Immature natural killer cell (primary cell): ENCODE measurements around the gene USP35. TPM values are rescaled to one million over a fixed set of nuclear protein-coding genes. Genes with fewer than 3 reads are reported as not detected.

Source experiments
- DNase-seq, 3 donors: peaks; one replicate each; pipeline ENCODE4 v3.0.0; 2022; ENCODE audit warnings: mixed read lengths in 1 of 3
- H3K27ac Mint-ChIP-seq, 6 donors: one replicate each; pipeline ENCODE4 v1.8.0; 2020; ENCODE audit warnings: mixed read lengths in 6 of 6, mild to moderate bottlenecking in 5 of 6, inconsistent platforms in 4 of 6, moderate library complexity in 3 of 6
- H3K27me3 Mint-ChIP-seq, 3 donors: one replicate each; pipeline ENCODE4 v1.8.0; 2020 to 2021; ENCODE audit warnings: low read depth in 3 of 3, mild to moderate bottlenecking in 3 of 3, mixed read lengths in 3 of 3, moderate library complexity in 3 of 3, inconsistent platforms in 1 of 3
- H3K36me3 Mint-ChIP-seq, 3 donors: one replicate each; pipeline ENCODE4 v1.8.0; 2020; ENCODE audit warnings: mixed read lengths in 3 of 3, inconsistent platforms in 2 of 3, mild to moderate bottlenecking in 2 of 3
- H3K4me1 Mint-ChIP-seq, 2 donors: one replicate each; pipeline ENCODE4 v1.8.0; 2020; ENCODE audit warnings: inconsistent platforms in 2 of 2, mild to moderate bottlenecking in 2 of 2, mixed read lengths in 2 of 2, moderate library complexity in 1 of 2
- H3K4me3 Mint-ChIP-seq, 5 donors: one replicate each; pipeline ENCODE4 v1.8.0; 2020; ENCODE audit warnings: mild to moderate bottlenecking in 5 of 5, mixed read lengths in 5 of 5, inconsistent platforms in 3 of 5, moderate library complexity in 3 of 5
- H3K9me3 Mint-ChIP-seq, 6 donors: one replicate each; pipeline ENCODE4 v1.8.0; 2020; ENCODE audit warnings: mild to moderate bottlenecking in 6 of 6, mixed read lengths in 6 of 6, inconsistent platforms in 4 of 6, moderate library complexity in 3 of 6
- polyA plus RNA-seq, 3 donors: library from polyadenylated mRNA; unstranded; fragments of 300-500 nt; fragmentation: Illumina TruSeq; gene quantifications; one replicate each; pipeline ENCODE4 v1.2.3, GENCODE V29; 2021

The USP35 gene
- polyA plus RNA-seq, 3 donors from 2014 or later, result 0.20 to 0.27 TPM; not detected in 1

DNA sequence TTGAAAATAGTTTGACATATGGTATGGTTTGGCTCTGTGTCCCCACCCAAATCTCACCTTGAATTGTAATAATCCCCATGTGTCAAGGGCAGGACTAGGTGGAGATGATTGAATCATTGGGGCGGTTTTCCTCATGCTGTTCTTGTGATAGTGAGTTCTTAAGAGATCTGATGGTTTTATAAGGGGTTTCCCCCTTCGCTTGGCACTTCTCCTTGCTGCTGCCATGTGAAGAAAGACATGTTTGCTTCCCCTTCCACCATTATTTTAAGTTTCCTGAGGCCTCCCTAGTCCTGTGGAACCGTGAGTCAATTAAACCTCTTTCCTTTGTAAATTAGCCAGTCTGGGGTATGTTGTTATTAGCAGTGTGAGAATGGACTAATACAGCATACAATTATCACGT, 8.0 kb upstream of the USP35 start:
- DNase-seq, result no peak
- Mint-ChIP-seq H3K4me3 (no peak overlapping the region), H3K4me1 (no peaks in the 10 kb centered on the region), H3K27me3 (no peaks in the 10 kb centered on the region), H3K36me3 (peaks cover 4 to 13% (median 7%) of the 10 kb centered on the region in 3 donors), H3K27ac (no peak overlapping the region), H3K9me3 (no peaks in the 10 kb centered on the region)

DNA sequence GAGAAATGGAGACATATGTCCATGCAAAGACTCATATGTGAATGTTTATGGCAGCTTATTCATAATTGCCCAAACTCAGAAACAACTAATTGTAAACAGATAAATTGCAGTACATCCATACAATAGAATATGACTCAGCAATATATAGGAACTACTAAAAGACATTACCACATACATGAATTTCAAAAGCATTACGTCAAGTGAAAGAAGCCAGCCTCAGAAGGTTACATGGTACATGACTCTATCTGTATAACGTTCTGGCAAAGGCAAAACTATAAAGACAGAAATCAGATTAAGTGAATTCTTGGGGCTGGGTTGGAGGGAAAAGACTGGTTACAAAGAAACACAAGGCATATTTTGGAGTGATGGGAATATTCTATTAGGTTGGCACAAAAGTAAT, 7.5 kb upstream of the USP35 start:
- DNase-seq, result no peak
- no peaks in the 10 kb centered on the region for H3K9me3 Mint-ChIP-seq
- no peak overlapping the region for H3K27ac Mint-ChIP-seq
- H3K4me1 Mint-ChIP-seq, result no peaks in the 10 kb centered on the region
- no peak overlapping the region for H3K4me3 Mint-ChIP-seq
- H3K27me3 Mint-ChIP-seq, result no peaks in the 10 kb centered on the region
- peaks cover 3 to 9% (median 5%) of the 10 kb centered on the region in 3 donors for H3K36me3 Mint-ChIP-seq

DNA sequence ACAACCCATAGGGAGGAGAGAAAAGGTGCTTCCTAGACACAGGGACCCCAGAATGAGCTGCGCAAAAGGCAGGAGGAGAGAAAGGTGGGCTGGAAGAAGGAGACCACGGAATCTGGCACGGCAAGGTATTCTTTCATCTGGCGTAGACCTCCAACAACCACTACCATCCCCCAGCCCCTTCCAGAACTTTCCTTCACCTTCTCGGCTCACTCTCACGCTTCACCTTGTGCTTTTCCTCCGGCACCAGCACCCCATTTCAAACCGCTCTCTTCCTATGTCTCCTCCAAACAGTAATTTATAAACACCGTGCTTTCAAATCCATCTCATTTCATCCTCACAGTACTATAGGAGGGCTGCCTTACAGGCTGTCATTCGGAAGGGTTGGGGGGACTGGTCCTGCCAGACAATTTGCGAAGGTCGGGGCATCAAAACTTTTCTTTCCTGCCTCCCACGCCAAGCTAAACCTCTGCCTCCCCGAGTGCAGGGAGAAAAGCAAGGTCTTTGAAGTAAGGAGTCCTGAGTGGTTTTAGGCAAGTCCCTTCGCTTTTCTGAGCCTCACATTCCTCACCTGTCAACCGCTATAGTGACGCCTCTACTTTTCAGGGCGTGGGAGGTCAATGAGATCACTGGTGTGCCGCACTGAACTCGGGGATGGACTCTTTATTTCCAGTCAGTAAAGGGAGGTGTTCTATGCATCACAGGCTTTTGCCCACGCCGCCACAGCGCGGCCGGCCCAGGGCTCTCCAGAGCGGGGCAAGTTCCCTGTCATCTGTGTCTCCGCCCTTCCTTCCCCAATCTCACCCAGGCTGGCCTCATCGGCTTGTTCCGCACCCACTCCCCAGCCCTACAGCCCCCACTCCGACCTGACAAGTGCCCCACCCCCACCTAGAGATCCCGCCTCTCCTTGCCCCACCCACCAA, 1.1 kb upstream of the USP35 start:
- Mint-ChIP-seq H3K4me3 (peak overlapping the region; percentile 93 to 97 (median 97)), H3K36me3 (no peaks in the 10 kb centered on the region), H3K27me3 (peaks cover 0 to 2% (median 1%) of the 10 kb centered on the region in 3 donors), H3K9me3 (no peaks in the 10 kb centered on the region), H3K27ac (peak overlapping the region; percentile 72 to 90 (median 82)), H3K4me1 (peaks cover 30 to 31% of the 10 kb centered on the region in 2 donors)
- no peak for DNase-seq

DNA sequence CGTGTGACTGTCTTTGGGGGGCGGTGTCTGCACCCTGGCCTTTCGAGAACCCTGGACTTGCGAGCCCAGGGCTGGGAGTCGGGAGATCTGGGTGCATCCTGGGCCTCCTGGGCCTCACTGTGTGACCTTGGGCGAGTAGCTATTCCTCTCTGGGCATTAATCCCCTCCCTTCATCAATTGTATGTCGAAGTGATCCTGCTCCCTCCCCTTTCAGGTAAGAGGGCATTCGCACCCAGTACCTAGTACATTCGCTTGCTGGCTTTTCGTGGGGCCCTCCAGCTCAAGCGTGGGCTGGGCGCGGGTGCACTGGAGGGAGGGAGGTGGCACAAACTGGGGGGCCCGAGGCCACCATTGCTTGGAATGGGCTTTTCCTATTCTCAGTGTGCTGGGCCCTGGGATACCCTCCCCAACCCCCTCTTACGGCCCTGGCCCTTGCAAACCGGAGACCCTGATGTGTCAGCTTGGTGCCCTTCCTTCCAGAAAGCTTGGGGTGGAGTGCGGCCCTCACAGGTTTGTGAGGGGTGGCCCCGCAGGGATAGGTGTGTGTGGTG, 530 bp downstream of the USP35 start:
- peak overlapping the region in 4 of 6 donors; percentile 14 to 83 (median 76) for H3K27ac Mint-ChIP-seq
- peaks cover 30 to 33% of the 10 kb centered on the region in 2 donors for H3K4me1 Mint-ChIP-seq

DNA sequence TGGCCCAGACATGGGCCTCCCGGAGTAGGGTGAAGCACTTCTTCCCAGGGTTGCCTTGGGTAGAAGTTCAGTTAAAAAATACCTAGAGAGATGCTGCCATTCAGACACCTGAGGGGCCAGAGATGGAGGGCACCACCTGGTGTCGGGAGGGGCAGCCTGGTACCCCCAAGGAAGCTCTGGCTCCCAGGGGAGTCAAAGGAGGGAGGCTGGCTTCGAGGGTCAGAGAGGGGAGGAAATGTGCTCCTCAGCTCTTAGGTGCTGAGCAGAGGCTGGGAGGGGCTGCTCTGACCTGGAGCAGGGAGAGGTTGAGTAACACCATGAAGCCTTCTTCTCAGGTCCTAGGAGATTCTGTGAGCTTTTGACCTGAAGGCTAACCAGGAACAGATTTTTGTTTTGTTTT, 1.1 kb downstream of the USP35 start:
- peaks cover 30 to 33% of the 10 kb centered on the region in 2 donors for H3K4me1 Mint-ChIP-seq
- no peaks in the 10 kb centered on the region for H3K9me3 Mint-ChIP-seq
- peaks cover 0 to 2% (median 1%) of the 10 kb centered on the region in 3 donors for H3K27me3 Mint-ChIP-seq
- peak overlapping the region; percentile 79 to 97 (median 96) for H3K4me3 Mint-ChIP-seq
- peaks cover 0 to 9% (median 5%) of the 10 kb centered on the region in 3 donors for H3K36me3 Mint-ChIP-seq
- peak overlapping the region in 4 of 6 donors; percentile 42 to 74 (median 62) for H3K27ac Mint-ChIP-seq
- DNase-seq, result no peak

More for the DNA sequence above, 530 bp downstream of the USP35 start:
- Mint-ChIP-seq H3K36me3 (peaks cover 0 to 4% (median 0%) of the 10 kb centered on the region in 3 donors), H3K27me3 (peaks cover 0 to 2% (median 1%) of the 10 kb centered on the region in 3 donors), H3K4me3 (peak overlapping the region; percentile 79 to 97 (median 96)), H3K9me3 (no peaks in the 10 kb centered on the region)
- DNase-seq, result no peak

DNA sequence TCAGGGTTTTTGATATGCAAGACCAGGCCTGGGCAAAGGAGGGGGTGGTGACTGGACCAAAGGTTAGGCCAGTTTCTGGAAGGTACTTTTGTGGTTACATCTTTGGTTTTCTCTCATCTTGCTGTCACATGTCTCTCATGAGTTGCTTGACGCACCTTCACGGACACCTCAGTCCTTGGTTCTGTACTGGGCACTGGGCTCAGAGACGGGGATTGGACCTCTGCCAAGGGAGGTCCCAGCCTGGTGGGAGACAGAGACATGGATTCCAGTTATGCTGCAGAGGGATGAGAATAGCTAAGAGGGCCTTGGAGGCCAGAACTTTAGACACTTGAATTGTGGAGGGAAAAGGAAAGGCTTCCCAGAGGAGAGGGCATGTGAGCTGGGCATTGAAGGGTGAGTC, 1.7 kb downstream of the USP35 start:
- Mint-ChIP-seq H3K27ac (peak overlapping the region in 2 of 6 donors; percentile 3 to 14), H3K27me3 (peaks cover 0 to 2% (median 1%) of the 10 kb centered on the region in 3 donors), H3K4me1 (peaks cover 30 to 33% of the 10 kb centered on the region in 2 donors), H3K36me3 (peaks cover 0 to 9% (median 5%) of the 10 kb centered on the region in 3 donors), H3K4me3 (peak overlapping the region; percentile 4 to 97 (median 88)), H3K9me3 (no peaks in the 10 kb centered on the region)
- DNase-seq, result no peak

DNA sequence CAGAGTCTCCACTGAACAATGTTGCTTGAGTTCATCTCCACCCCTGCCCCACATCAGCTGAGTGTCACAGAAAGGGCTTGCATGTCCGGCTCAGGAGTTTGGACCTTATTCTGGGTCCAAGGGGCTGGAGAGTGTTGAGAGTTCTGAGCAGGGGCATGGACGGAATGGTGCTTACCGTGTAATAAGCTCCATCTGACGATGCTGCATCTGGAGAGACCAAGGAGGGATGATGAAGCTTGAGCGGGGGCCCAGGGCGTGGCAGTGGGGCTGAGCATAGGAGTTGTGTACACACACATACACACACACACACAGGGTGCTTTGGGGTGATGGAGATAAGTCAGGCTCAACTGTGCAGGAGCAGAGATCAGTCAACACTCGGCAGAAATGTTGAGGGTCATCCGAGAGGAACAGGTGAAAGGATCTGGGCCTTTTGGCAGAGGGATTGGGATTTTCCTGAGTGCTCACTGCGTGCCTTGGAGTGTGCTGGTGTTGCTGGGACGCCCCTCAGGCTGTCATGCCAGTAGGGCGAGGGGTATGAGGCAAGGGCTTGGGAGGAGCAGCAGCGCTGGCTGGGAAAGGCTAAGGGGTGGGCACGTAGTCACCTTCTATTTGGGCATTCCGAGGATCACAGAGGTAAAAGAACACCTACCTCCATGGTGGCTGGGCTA, 2.3 kb downstream of the USP35 start:
- Mint-ChIP-seq H3K27me3 (peaks cover 0 to 2% (median 1%) of the 10 kb centered on the region in 3 donors), H3K36me3 (peaks cover 0 to 9% (median 5%) of the 10 kb centered on the region in 3 donors), H3K9me3 (no peaks in the 10 kb centered on the region), H3K27ac (peak overlapping the region in 1 of 6 donors; percentile 5), H3K4me3 (no peak overlapping the region), H3K4me1 (peaks cover 30 to 33% of the 10 kb centered on the region in 2 donors)
- DNase-seq, result no peak

DNA sequence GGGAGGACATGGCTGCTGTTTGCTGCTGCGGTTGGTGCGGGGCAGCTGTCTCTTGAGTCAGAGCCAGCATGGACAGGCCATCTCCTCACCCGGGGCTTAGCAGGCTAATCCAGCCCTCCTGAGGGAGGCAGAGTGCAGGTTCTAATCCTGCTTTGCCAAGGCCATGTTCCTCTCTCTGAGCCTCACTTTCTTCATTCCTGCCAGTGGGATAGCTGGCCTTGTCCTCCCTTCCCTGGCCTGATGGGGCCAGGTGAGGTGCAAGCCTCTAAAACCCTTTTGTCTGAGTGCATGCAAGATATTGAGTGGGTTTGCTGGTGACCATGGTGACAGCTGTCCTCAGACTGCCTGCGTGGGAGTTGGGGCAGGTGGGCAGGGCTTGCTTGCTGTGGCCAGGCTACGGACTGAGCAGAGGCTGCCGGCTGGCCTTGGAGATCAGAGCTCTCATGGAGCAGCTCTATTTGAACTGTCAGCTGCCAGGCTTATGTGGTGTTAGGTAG, 3.6 kb downstream of the USP35 start:
- Mint-ChIP-seq H3K36me3 (peaks cover 0 to 9% (median 5%) of the 10 kb centered on the region in 3 donors), H3K27me3 (peaks cover 0 to 2% (median 1%) of the 10 kb centered on the region in 3 donors), H3K9me3 (peaks cover 0 to 2% (median 0%) of the 10 kb centered on the region in 6 donors), H3K27ac (no peak overlapping the region), H3K4me3 (peak overlapping the region in 1 of 5 donors; percentile 17), H3K4me1 (peaks cover 25 to 31% of the 10 kb centered on the region in 2 donors)
- no peak for DNase-seq

DNA sequence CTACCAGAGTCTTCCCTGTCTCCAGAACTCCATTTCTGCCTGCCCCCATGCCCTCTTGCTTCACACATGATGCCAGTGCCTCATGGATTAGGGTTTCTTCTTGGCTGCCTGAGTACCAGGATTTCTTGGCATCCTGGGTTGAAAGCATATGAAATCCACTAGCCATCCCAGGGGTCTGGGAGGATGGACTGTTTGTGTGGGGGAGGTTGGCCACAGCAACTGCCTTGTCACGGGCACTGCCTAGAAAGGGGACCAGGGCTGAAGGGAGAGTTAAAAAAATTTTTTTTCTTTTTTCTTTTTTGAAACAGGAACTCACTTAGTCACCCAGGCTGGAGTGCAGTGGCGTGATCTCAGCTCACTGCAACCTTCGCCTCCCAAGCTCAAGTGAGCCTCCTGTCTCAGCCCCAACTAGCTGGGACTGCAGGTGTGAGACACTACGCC, 4.2 kb downstream of the USP35 start:
- H3K9me3 Mint-ChIP-seq, result peaks cover 0 to 2% (median 0%) of the 10 kb centered on the region in 6 donors
- no peak overlapping the region for H3K4me3 Mint-ChIP-seq
- H3K4me1 Mint-ChIP-seq, result peaks cover 19 to 24% of the 10 kb centered on the region in 2 donors
- peaks cover 0 to 2% (median 1%) of the 10 kb centered on the region in 3 donors for H3K27me3 Mint-ChIP-seq
- H3K36me3 Mint-ChIP-seq, result peaks cover 0 to 9% (median 5%) of the 10 kb centered on the region in 3 donors
- peak overlapping the region in 1 of 6 donors; percentile 71 for H3K27ac Mint-ChIP-seq
- no peak for DNase-seq

DNA sequence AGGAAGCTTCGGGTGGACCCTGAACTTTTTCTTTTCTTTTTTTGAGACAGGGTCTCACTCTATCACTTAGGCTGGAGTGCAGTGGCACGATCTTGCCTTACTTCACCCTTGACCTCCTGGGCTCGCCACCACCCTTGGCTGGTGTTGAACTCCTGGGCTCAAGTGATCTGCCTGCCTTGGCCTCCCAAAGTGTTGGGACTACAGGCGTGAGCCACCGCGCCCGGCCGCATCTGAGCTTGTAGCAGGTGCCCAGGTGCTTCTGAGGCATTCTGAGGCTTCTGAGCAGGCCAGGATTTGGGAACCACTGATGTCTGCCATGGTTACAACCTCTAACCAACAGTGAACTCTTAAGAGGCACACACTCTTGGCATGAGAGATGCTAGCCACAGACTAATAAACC, 5.1 kb downstream of the USP35 start:
- H3K4me3 Mint-ChIP-seq, result no peak overlapping the region
- no peak overlapping the region for H3K27ac Mint-ChIP-seq
- peaks cover 4 to 10% (median 9%) of the 10 kb centered on the region in 3 donors for H3K36me3 Mint-ChIP-seq
- H3K27me3 Mint-ChIP-seq, result peaks cover 0 to 3% (median 1%) of the 10 kb centered on the region in 3 donors
- no peak for DNase-seq
- peaks cover 17 to 20% of the 10 kb centered on the region in 2 donors for H3K4me1 Mint-ChIP-seq
- H3K9me3 Mint-ChIP-seq, result peaks cover 0 to 2% (median 0%) of the 10 kb centered on the region in 6 donors

DNA sequence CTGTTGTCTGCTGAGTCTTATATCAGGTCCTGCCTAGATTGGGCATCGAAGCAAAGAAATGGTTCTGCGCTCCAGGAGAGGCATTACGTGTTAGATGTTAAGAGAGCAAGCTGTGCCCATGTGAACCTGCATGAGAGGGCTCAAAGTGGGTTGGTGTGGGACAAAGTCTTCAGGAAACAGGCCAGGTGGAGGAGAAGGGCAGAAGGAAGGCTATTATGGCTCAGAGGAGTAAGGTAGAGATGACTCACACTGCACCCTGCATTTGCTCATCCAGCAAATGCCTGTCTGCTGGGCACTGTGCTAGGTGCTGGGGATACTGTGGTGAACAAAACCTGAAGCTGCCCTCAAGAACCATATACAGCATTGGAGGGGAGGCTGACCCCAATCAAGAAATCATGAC, 5.8 kb downstream of the USP35 start:
- peak overlapping the region in 1 of 6 donors; percentile 3 for H3K27ac Mint-ChIP-seq
- DNase-seq, result no peak
- H3K9me3 Mint-ChIP-seq, result peaks cover 0 to 2% (median 0%) of the 10 kb centered on the region in 6 donors
- H3K36me3 Mint-ChIP-seq, result peaks cover 4 to 10% (median 9%) of the 10 kb centered on the region in 3 donors
- peaks cover 0 to 3% (median 1%) of the 10 kb centered on the region in 3 donors for H3K27me3 Mint-ChIP-seq
- H3K4me3 Mint-ChIP-seq, result no peak overlapping the region
- H3K4me1 Mint-ChIP-seq, result peaks cover 12 to 14% of the 10 kb centered on the region in 2 donors

DNA sequence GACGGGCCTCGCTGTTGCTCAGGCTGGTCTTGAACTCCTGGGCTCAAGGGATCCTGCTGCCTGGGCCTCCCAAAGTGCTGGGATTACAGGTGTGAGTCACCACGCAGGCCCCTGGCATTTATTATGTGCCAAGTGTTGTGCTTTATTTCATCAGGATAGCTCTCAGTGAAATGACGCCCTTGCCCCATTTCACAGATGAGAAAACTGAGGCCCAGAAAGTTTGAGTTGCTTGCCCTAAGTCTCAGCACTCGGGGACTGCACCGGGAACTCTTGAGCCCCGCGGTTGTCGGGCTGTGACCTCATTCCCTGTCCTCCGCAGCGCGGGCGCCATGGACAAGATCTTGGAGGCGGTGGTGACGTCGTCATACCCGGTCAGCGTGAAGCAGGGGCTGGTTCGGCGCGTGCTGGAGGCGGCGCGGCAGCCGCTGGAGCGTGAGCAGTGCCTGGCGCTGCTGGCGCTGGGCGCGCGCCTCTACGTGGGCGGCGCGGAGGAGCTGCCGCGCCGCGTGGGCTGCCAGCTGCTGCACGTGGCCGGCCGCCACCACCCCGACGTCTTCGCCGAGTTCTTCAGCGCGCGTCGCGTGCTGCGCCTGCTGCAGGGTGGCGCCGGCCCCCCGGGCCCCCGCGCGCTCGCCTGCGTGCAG, 7.3 kb downstream of the USP35 start:
- Mint-ChIP-seq H3K9me3 (peaks cover 0 to 2% (median 0%) of the 10 kb centered on the region in 6 donors), H3K27me3 (peaks cover 0 to 3% (median 0%) of the 10 kb centered on the region in 3 donors), H3K36me3 (peaks cover 4 to 13% (median 9%) of the 10 kb centered on the region in 3 donors), H3K27ac (no peak overlapping the region), H3K4me3 (no peak overlapping the region), H3K4me1 (peaks cover 0 to 4% of the 10 kb centered on the region in 2 donors)
- DNase-seq, result no peak

DNA sequence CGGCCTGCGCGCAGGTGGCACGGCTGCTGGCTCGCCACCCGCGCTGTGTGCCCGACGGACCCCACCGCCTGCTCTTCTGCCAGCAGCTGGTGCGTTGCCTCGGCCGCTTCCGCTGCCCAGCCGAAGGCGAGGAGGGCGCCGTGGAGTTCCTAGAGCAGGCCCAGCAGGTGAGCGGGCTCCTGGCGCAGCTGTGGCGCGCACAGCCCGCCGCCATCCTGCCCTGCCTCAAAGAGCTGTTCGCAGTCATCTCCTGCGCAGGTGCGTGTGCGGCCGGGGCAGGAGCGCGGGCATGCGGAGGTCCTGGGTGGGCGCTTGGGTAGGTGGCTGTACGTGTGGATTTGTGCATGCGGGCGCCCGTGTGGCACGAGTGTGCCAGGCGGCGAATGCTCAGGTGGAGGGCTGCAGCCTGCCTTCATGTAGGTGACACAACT, 8.0 kb downstream of the USP35 start:
- H3K36me3 Mint-ChIP-seq, result peaks cover 4 to 18% (median 9%) of the 10 kb centered on the region in 3 donors
- no peak for DNase-seq
- H3K4me1 Mint-ChIP-seq, result peaks cover 3 to 4% of the 10 kb centered on the region in 2 donors
- no peak overlapping the region for H3K4me3 Mint-ChIP-seq
- H3K27ac Mint-ChIP-seq, result no peak overlapping the region
- peaks cover 0 to 2% (median 0%) of the 10 kb centered on the region in 6 donors for H3K9me3 Mint-ChIP-seq
- H3K27me3 Mint-ChIP-seq, result peaks cover 0 to 2% (median 0%) of the 10 kb centered on the region in 3 donors
